Measurements from ENCODE around the gene OVCA2.
A peak's percentile ranks its signal among the peaks of the same experiment; 100 is the strongest.

The OVCA2 gene

DNA sequence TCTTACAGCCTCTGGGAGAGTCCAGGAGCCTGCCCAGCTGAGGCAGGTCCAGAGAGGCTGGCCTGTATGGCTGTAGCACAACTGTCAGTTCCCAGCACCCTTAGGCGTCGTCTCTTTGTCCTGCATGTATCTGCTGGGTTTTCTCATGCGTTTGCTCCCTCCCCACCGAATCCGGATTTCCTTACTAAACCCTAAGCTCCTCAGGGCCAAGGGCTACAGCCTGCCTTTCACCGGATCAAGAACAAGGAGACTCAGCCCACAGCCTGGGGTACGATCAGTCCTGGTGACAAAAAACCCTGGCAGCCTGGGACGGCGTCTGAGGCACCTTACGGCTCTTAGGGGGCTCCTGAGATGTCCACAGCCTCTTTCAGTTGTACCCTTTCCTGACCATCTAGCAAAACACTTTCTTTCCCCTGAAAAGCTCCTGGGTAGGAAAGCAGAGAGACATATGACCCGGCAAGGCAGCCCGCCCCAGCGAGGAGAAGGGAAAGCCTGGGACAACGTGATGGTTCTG, 25.3 kb downstream of the OVCA2 start:
- DNase-seq, result no peak

GRCh38 chr17:2067608-2068024, 25.8 kb downstream of the OVCA2 start:
- peak; percentile 18 for DNase-seq

DNA sequence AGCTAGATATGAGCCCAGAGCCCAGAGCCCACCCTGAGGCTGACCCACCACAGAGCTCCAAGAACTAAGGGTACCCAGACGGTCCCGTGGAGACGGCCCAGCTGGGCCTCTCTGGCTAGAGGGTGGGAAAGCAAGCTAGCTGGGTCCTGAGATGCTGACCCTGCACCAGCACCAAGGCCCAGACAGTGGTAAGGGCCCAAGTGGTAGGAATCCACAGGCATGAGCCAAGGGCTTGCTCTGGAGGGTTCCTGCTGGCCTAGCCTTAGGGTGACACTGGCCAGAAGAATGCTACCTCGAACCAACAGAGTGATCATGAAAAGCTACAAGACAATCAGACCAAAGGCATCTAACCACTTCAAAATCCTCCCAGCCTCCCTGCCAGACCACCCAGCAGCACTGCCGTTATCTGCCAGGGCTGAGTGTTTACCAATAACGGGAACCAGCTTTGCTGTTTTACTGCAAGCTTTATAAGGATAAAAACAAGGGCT, 26.3 kb downstream of the OVCA2 start:
- DNase-seq, result no peak

DNA sequence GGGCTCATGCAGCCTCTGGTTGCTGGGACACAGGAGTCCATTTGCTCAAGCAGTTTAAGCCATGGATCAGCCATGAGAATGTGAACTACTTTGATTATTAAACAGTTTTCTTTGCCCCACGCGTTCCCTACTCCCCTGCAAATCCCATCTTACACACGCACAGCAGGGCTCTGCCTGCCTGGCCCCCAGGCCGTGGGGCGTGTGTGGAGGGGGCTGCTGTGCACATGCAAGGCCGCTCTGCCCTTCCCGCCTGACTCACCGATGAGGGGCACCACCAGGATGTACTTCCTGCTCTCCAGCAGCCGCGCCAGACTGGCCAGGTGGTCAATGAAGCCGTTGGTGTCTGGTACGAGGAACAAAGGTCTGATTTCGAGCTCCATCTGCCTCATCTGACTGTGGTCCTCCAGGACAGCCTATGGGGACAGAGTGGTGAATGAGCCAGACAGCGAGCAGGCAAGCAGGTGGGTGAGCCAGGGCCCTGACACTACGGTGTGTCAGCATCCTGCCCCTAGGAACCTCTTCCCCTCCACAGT, 26.8 kb downstream of the OVCA2 start:
- DNase-seq, result peak; percentile 25

DNA sequence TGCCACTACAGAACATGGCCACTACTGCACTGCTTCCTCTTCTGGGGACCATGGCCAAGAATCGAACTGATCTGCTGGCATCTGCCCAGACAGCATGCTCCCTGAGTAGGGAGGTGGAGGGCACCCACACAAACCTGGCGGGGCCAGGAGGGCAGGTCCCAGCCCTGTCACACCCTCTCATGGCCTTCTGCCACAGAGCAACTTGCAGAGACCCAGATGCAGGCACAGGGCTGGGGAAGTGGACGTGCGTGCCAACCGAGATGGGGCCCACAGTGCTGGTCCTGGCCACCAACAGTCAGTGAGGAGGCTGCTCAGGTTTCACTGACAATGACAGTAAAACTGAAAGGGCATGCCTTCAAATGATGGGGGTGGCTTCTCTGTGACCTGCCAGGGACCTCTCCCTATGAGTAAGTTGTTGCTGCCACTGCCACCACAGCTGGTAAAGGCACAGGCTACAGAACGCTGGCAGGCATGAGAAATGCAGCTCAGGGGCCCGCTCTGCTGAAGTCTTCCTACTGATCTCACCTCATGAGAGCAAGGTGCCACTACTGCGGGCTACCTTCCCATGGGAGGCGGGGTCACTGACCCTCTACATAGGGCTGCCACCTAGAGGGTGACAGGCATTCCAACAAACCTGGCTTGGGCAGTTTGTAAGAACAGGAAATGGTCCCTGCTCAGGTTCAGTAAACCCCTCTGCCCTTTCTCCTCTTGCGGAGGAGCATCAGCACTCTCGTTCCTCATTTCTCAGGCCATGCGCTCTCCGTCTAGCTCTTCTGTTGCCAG, 28.6 kb downstream of the OVCA2 start:
- DNase-seq, result no peak

GRCh38 chr17:2071024-2071385, 29.2 kb downstream of the OVCA2 start:
- no peak for DNase-seq

DNA sequence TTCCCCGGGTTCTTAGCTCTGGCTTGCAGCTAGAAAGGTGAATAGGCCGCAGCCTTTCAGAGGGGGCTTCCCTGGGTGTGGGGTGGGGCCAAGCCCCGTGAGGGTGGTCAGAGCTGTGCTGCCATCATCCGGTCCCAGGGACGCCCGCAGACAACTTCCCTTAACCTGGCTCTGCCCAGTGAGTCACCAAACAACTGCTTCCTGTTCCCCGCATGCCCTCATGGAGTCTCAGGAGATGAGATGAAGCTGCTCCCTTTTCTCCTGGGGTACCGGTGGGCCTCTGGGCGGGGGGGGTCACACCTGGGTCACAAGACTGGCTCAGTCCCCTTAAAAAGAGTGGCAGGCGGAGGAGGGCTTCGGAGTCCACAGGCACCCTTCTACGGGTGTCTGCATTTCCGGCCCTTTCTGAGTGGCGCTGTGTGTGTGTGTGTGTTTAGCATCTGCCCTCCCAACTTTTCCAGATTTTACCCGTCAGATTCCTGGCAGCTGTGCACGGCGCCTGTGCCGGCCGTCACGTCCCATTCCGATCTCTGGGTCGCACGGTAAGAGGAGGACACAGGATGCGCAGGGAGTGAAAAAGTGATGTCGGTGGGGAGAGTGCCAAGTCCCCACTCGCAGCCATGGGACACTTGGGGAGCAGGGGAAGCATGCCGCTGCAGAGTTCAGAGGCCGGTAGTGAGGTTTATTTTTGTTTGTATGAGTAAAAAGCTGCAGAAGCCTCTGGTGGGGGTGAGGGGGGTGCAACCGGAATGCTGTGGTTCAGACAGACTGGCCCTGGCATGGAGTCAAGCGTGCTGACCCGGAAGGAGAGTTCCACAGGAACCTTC, 29.8 kb downstream of the OVCA2 start:
- DNase-seq, result no peak

DNA sequence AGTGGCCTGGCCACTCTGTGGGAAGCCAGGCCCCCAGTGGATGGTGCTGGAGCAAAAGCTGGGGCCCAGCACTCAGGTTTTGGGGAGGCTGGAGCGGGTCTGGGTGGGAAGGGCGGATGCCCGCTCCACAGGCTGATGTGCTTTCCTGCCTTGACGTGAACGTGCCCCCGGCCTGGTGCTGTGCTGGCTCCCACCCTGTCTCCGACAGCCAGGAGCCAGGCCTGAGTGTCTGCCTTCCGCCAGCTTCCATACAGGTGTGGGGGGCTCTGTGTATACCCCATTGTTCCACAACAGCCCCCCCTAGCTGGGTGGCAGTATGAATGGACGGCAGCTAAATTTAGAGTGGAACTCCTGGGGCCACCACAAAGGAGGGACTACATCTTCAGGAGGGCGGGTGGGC, 33.1 kb downstream of the OVCA2 start:
- no peak for DNase-seq

GRCh38 chr17:2075336-2076086, 33.7 kb downstream of the OVCA2 start:
- no peak for DNase-seq

GRCh38 chr17:2076087-2076984, 34.5 kb downstream of the OVCA2 start:
- no peak for DNase-seq

DNA sequence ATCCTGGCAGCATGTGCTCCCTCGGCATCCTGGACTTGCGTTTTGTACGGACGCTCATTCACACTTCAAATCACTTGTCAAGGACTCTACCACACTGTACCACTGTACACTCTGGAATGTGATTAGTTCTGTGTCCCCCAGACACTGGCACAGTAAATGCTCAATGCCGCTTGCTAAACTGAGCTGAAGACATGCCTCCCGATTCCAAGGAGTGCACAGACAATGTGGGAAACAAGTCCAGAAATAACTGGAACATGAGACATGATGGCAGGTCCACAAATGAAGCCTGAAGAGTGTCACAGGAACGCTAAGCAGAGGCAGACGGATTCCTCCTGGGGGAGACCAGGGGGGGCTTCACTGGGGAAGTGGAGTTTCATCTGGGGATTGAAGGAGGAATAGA, 35.2 kb downstream of the OVCA2 start:
- no peak for DNase-seq

DNA sequence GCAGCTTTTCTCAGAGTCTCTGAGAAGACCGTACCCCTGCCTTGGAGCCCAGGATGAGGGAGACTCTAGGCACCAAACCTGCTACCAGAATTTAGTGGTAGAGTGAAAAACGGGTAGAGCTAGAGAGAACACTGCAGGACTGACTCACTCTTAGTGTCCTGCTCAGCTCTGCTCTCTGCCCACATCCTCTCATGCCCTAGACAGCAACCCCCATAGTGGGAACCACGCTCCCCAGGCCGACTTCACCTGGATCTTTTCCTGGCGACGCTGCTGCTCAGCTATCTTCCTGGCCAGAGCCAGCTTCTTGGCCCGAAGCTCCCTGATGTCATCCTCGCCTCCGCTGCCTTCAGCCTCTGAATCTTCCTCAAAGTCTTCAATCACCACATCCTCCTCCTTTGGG, 39.7 kb downstream of the OVCA2 start:
- no peak for DNase-seq

DNA sequence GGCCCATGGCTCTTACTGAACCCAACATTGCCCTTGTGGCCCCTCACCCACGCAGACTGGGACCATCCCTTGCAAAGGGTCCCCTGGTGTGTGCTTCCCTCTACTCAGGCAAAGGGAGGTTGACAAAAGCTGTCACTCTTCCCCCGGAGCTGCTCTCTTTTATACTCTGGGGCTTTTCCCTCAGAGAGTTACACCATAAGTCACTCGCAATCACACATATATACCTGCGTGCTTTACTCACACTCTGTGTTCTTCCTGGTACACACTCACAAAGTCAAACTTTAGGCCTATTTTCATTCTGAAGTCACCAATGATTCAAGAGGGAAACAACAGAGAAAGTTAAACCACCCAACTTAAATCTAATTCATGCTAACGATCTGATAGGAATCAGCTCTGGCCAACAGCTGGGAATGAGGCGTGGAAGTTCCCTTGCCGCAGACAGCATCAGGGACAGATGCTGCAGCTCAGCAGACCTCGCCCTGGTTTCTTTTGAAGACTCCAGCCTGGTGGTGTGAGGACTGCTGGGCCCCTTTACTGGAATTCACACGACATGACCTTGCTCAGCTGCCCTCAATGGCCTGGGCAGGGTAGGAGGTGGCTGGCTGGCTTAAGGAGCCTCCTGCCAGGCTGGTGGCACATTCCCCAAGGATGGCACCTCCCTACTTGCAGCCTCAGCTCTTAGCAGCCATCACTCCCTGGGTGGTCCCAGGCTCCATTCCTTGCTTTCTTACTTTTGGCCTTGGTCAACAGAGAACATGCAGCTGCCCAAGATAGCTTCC, 40.4 kb downstream of the OVCA2 start:
- DNase-seq, result no peak

DNA sequence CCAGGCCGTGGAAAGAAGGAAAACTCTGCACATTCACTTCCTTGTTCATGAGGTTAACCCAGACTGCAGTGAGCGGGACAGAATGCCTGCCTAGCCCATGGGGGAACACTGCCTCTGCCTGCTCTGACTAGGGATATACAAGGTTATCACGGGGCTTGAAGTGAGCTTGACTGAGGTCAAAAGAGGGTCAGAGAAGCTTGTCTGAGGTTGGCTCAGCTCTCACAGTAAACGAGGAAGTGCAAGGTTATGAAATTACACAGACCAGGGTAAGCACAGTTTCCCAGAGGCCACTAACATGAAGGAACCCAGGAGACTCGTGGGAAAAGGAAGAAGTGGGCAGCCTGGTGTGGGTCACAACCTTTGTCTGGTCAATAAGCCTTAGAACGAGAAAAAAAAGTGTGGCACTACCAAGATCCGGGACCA, 41.8 kb downstream of the OVCA2 start:
- no peak for DNase-seq

DNA sequence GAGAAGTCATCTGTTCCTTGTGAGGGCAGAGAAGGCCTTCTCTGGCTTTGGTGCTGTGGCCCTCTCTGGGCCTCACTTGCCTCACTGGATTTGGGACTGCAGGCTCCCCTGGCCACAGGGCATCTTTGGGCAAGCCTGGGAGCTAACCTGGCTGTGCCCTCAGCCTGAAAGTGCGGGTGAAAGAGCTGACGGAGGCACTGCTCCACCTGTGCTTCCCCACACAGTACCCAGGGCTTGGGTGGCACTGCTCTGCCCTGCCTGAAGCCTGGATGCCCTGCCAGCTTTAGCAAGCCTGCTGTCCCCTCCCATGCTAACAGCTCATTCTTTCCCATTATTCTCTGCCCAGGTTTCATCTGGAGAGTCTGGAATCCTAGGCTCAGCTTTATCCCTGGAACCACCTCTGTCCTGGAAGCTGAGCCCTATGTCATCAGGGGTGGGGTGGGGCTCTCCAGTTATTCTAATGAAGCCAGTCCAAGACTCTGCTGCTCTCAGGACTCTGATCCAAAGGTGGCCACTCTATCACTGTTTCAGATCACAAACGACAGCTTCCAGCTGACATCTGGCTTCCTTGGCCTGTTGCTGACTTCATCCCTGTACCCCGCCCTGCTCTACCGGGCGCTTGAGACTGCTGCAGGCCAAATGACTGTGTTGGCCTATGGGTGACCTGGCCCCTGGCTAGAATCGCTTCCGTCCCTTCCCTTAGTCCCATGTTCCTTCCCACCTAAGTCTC, 42.4 kb downstream of the OVCA2 start:
- DNase-seq, result no peak

GRCh38 chr17:2084766-2085647, 43.2 kb downstream of the OVCA2 start:
- DNase-seq, result peak; percentile 41

DNA sequence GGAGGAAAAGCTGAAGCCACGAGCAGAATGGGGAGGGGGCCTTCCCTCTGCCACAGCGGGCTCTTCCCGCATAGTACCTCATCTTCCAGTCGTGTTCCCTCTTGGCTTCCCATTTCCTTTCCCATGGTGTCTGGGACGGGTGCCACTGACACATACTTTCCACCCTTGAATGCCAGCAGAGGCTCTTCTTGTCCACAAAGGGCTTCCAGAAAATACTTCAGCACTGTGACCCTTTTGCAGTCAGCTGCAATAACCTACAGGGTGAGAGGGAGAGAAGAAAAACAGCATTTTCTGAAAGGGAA, 43.8 kb downstream of the OVCA2 start:
- no peak for DNase-seq

DNA sequence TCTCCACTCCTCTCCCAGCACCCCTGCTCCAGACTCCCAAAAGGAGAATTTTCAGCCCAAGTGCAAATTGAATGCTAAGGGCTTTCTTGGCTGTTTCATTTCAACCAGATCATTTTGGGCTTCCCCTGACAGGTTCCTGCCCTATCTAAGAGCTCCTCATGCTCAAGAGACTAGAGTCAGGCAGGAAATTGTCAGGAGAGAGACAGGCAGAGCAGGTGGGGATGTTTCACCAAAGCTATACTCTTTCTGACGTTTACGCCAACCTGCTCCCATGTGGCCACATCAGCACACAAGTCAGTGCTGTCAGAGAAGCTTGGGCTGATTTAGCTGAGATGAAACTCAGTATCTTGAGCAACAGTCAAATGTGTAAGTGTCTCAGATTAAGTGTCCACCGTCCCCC, 44.5 kb downstream of the OVCA2 start:
- DNase-seq, result no peak

GRCh38 chr17:2087597-2088211, 45.9 kb downstream of the OVCA2 start:
- DNase-seq, result no peak

Measured in NCI-H2029 (cell line).